ENCODE measurements around the gene EHMT1. TPM values are rescaled to one million over a fixed set of nuclear protein-coding genes. Genes with fewer than 3 reads are reported as not detected.

The EHMT1 gene
- total RNA-seq, 1 donor from 2014 or later: 163 TPM

DNA sequence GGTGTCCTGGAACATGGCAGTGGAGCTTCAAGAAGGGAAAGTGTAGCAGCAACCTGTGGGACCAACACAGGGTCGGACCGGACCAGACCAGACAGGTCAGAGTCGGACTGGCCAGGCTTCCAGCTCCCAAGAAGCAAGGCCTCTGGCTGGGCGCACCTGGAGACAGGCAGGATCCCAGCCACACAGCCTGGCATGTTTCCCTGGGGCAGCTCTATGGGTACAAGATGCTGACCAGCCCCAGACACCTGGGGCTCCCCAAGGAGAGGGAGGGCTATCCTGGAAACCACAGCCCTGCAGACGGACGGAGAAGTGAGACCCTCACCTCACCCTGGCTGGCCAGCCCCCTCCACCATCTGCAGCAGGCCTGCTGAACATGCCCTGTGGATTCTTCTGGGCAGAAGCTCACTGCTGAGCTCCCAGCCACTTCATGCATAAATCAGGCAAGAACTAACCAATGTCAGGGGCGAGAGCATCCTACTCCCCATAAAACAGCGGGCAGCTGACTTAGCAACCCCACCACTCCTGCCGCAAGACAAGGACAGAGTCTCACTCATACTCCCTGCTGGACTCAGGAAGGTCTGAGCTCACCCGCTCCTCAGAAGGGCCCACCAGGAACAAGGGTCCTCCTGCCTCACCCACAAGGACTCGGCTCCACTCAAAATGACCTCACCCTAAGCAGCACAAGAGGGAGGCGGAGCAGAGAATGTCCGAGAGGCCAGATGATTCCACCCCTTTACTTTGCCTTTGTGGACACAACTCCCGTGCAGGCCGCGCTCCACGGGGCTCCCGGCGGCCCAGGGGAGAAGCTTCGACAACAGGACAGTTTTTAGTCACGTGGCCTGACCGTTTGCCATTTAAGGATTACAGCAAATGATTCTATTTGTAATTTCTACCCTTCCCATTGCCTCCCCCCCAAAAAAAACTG lies 37.2 kb upstream of the EHMT1 start:
- Mint-ChIP-seq H3K36me3 (ENCODE audit: low read depth) (no peaks in the 10 kb centered on the region), H3K27ac (ENCODE audit: unreplicated experiment) (peak overlapping the region; percentile 35), H3K27me3 (ENCODE audit: low read depth) (no peaks in the 10 kb centered on the region), H3K9me3 (no peaks in the 10 kb centered on the region), H3K4me3 (peak overlapping the region; percentile 67), H3K4me1 (peaks cover 12% of the 10 kb centered on the region)
- TF ChIP-seq, protein P1, sequence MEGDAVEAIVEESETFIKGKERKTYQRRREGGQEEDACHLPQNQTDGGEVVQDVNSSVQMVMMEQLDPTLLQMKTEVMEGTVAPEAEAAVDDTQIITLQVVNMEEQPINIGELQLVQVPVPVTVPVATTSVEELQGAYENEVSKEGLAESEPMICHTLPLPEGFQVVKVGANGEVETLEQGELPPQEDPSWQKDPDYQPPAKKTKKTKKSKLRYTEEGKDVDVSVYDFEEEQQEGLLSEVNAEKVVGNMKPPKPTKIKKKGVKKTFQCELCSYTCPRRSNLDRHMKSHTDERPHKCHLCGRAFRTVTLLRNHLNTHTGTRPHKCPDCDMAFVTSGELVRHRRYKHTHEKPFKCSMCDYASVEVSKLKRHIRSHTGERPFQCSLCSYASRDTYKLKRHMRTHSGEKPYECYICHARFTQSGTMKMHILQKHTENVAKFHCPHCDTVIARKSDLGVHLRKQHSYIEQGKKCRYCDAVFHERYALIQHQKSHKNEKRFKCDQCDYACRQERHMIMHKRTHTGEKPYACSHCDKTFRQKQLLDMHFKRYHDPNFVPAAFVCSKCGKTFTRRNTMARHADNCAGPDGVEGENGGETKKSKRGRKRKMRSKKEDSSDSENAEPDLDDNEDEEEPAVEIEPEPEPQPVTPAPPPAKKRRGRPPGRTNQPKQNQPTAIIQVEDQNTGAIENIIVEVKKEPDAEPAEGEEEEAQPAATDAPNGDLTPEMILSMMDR (conservative IDR thresholded peaks at IDR 0.05): no peak
- DNase-seq (ENCODE audit: low read depth, low spot score): no peak

DNA sequence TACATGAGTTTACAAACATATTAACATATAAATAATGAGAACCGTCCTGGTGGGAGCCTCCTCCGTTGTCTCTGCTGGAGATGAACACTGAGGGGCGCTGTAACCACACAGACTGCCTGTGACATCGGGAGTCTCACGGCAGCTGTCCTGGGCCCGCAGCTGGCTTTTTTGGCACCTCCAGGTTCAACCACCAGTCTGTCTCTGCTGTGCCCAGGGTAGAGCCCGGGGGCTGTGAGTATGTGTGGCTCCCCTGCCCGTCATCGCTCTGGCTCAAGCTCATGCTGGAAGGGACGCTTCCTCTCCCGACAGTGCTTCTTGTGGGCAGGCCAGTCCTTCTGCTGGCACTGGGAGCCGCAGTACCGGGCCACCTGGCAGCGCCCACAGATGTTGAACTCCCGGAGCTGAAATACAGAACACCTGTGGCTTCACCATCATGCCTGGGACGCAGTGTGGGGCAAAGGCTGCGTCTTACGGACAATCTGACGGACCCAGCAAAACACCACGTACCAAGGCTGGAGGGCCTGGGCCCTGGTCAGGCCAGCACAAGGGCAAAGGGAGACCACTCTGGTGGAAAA lies 36.4 kb upstream of the EHMT1 start:
- no peak for DNase-seq (ENCODE audit: low read depth, low spot score)
- H3K36me3 Mint-ChIP-seq (ENCODE audit: low read depth): no peaks in the 10 kb centered on the region
- no peak overlapping the region for H3K27ac Mint-ChIP-seq (ENCODE audit: unreplicated experiment)
- H3K9me3 Mint-ChIP-seq: no peaks in the 10 kb centered on the region
- peak overlapping the region; percentile 67 for H3K4me3 Mint-ChIP-seq
- H3K4me1 Mint-ChIP-seq: peaks cover 7% of the 10 kb centered on the region
- TF ChIP-seq, protein P1 (conservative IDR thresholded peaks at IDR 0.05): peak; percentile 51
- no peaks in the 10 kb centered on the region for H3K27me3 Mint-ChIP-seq (ENCODE audit: low read depth)

DNA sequence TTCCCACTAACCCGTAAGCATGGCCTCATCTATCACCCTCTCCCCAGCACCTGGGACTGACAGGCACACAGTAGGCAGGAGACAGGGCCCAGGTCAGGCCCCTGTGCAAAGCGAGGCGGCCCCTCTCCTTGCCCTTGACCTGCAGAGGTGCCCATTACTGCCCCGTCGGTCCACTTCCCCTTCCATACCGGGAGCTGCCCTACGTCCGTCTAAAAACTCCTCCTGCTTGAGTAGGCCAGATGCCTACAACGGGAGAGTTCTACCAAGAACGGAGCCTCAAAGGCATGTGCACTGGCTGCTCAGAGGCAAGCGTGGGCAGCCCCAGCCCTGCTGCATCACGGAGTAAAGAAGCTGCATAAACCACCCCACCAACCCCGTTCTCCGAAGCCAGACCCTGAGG lies 35.5 kb upstream of the EHMT1 start:
- H3K36me3 Mint-ChIP-seq (ENCODE audit: low read depth): peaks cover 4% of the 10 kb centered on the region
- H3K9me3 Mint-ChIP-seq: no peaks in the 10 kb centered on the region
- peak overlapping the region; percentile 57 for H3K27ac Mint-ChIP-seq (ENCODE audit: unreplicated experiment)

DNA sequence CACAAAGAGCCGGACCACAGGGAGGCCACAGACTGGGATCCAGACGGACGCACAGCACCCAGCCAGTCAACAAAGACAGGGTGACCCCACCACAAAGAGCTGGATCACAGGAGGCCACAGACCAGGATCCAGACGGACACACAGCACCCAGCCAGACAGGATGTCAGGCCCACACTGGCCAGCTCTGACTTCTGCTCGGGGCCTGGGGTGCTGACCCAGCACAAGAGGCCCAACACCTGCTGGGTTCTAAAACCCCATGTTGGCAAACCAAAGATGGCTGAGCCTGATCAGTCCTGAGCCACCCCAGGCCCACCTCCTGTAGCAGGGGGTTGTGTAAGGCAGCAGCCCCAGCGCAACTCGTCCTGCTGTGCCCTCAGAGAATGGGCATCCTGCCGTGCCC lies 34.8 kb upstream of the EHMT1 start:
- Mint-ChIP-seq H3K27me3 (ENCODE audit: low read depth) (no peaks in the 10 kb centered on the region), H3K4me3 (peak overlapping the region; percentile 65), H3K4me1 (peaks cover 10% of the 10 kb centered on the region), H3K36me3 (ENCODE audit: low read depth) (peaks cover 4% of the 10 kb centered on the region), H3K9me3 (no peaks in the 10 kb centered on the region), H3K27ac (ENCODE audit: unreplicated experiment) (no peak overlapping the region)
- DNase-seq (ENCODE audit: low read depth, low spot score): no peak
- TF ChIP-seq, protein P1 (conservative IDR thresholded peaks at IDR 0.05): no peak

More for the DNA sequence above, 35.5 kb upstream of the EHMT1 start:
- TF ChIP-seq, protein P1 (conservative IDR thresholded peaks at IDR 0.05): no peak
- DNase-seq (ENCODE audit: low read depth, low spot score): no peak
- Mint-ChIP-seq H3K4me1 (peaks cover 6% of the 10 kb centered on the region), H3K27me3 (ENCODE audit: low read depth) (no peaks in the 10 kb centered on the region), H3K4me3 (peak overlapping the region; percentile 65)

DNA sequence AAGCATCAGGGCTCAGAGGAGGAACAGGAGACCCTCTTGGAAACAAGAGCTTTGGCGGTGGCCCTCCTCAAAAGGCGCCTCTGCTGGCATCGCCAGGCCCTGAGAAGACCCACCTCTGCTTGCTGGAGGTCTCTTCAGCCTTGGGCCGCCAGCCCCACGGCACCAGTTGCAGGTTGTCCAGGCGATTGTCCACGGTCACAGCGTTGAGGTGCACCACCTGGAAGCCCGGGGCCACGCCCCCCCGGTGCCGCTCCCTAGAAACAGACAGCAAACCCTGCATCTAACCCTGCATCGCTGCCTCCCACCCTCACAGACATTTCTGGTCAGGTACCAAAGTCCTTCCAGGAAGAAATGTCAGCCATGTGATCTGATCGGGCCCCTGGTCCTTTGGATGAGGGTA lies 32.0 kb upstream of the EHMT1 start:
- Mint-ChIP-seq H3K27me3 (ENCODE audit: low read depth) (no peaks in the 10 kb centered on the region), H3K4me3 (peak overlapping the region; percentile 37), H3K27ac (ENCODE audit: unreplicated experiment) (no peak overlapping the region), H3K9me3 (no peaks in the 10 kb centered on the region), H3K4me1 (peaks cover 19% of the 10 kb centered on the region), H3K36me3 (ENCODE audit: low read depth) (peaks cover 4% of the 10 kb centered on the region)
- no peak for DNase-seq (ENCODE audit: low read depth, low spot score)
- TF ChIP-seq, protein P1 (conservative IDR thresholded peaks at IDR 0.05): no peak

All from neural crest cell (in vitro differentiated cells).